HG03025 (cell line): ENCODE results near the gene C1D.
"Not testable (repeated sequence)": the region's sequence is repeated elsewhere in the genome, so short reads cannot be mapped to it uniquely, and the experiment has no call there.

Experiments used
- ATAC-seq: cut with Tn5 transposase; IDR thresholded peaks from one replicate; pipeline ENCODE4 v1.9.1; 2021; ENCODE audit warnings: mild to moderate bottlenecking, moderate library complexity; ENCODE audit not compliant: unreplicated experiment, low FRiP score

Gene C1D, protein sequence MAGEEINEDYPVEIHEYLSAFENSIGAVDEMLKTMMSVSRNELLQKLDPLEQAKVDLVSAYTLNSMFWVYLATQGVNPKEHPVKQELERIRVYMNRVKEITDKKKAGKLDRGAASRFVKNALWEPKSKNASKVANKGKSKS

DNA sequence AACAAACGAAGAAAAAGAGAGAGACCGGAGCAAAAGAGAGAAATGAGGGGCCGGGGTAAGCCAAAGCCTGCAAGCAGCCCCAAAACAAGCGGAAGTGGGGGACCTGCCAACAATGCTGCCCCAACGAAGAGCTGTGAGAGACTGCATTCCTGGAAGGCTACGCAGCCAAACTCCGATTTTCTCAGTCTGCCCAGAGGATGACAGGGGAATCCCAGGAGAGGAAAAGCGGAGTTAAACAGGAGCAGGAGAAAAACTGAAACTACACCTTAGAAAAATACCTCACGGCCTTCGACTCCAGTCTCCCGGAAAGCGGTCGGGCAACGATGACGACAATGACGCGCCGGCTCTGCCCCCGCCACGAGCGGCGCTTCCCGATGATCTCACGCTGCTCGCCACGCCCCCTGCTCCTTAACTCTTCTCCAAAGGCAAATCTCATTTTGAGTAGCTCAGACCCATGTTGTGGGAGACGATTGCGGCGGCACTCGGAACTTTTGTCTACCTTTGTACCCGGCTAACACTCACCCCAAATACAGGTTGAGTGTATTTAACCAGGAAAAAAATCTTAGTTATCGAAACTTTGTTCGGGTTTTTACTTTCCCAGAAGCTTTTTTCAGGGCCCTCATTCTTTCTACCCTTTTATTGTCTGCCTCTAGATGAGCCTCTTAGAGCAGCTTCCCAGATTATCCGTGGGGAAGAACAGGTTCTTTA, at the start of gene C1D:
C1D (minus strand) TSS at position 325 of the 708 bp plus-strand sequence. CDS start 15,694 bp downstream, outside the sequence.
- ATAC-seq = peak; percentile 93

DNA sequence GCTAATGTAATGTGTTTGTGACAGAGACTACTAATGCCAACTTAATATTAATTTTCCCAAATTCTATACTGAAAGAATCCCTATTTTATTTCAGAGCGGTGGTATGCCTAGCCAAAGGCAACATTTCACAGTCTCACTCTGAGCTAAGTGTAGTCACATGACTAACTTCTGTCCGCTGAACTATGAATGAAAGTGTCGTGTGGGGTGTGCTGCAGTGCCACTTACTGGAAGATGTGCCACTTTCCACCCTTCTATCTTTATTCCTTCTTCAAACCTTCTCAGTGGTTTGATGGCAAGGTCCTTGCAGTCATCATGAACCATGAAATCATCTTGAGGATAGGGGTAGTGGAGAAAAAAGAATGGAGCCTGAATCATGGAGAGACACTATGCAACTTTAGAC, 47.3 kb upstream of the C1D start:
- ATAC-seq = no peak

DNA sequence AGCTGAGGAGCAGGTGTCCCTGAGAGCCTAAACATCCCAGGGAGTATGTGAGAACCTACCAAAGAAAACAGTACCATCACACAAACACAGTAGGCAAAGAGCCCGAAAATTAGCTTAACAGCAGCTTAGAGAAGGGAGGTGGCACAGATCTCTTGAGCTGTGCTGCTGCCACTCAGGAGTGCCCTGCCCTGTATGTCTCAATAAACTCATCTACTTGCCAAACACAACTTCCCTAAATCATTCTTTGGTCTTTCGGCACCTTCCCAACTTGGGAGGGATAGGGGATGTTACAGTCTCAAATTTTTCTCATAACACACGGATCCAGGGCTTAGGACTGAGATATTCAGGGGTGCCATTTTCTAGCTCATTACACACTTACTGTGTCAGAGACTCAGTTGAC, 45.3 kb upstream of the C1D start:
- ATAC-seq = no peak

DNA sequence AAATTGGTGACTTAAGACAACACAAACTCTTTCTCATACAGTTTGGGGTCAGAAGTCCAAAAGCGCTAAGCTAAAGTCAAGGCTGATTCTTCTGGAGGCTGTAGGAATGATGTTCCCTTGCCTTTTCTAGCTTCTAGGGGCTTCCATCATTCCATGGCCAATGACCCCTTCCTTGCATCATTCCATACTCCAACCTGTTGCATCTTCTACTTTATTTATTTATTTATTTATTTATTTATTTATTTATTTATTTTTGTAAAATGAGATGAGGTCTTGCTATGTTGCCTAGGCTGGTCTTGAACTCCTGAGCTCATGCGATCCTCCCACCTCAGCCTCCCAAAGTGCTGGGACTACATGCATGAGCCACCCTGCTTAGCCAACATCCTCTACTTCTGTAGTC, 44.7 kb upstream of the C1D start:
- ATAC-seq = no peak

DNA sequence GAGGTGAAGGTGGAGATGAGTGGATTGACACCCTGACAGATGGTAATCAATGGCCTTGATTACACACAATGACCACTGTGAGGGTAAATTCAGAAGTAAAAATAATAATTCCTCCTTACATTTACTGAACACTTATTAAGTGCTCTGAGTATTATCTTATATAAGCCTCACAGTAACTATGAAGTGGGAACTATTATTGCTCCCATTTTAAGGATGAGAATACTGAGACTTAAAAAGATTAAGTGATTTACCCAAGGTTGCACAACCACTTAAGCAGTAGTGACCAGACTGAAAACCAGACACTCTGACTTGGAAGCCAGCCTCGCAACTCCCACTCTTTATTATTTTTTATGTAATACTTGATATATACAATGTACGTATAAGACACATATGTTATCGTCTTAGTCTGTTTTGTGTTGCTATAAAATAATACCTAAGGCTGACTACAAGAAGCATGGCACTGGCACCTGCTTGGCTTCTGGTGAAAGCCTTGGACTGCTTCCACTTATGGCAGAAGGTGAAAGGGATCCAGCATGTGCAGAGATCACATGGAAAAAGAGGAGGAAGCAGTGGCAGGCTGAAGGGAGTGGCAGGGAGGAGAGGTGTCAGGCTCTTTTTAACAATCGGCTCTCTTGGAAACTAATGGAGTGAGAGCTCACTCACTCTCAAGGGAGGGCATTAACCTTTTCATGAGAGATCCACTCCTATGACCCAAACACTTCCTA, 41.5 kb upstream of the C1D start:
- no peak for ATAC-seq

DNA sequence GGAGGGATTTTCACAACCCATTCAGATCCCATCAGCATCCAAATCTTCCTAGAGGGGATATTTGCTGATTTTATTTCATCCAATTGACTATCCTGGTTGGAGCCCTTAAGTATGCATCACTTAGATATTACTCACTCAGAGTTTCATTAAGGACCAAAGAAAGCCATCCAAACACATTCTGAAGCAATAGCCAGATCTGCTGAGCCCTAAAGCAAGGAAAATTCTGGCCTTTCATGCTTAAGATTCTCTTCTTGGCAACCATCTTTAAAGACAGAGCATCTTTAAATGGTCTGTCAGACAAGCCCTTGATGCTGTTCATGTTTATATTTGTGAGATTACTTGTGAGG, 40.9 kb upstream of the C1D start:
- no peak for ATAC-seq

DNA sequence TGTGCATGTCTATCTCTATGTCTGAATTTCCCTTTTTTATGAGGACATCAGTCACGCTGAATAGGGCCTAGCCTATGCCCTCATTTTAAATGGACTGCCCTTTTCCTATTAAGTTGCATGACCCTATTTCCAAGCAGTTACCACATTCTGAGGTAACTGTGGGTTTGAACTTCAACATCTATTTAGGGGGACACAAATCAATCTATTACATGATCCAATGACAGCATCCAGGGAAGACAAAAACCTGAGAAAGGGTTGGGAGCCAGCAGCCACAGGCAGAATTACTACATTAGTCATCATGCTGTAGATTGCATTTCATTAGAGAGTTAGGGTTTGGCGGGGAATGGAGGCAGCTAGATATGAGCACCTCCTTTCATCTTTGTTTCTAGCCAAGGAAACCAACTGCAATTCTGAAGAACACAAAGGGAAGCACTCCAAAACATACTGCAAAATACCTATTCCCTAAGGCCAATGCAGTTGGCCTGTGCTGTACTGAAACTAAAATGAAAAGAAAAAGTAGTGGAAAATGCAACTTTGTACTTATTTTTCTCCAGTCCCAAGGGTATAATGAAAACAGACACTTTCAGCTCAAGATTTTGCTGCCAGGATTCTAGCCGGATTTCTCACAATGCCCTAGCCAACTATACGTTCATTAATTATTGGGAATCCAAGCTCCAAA, 40.4 kb upstream of the C1D start:
- ATAC-seq = no peak

DNA sequence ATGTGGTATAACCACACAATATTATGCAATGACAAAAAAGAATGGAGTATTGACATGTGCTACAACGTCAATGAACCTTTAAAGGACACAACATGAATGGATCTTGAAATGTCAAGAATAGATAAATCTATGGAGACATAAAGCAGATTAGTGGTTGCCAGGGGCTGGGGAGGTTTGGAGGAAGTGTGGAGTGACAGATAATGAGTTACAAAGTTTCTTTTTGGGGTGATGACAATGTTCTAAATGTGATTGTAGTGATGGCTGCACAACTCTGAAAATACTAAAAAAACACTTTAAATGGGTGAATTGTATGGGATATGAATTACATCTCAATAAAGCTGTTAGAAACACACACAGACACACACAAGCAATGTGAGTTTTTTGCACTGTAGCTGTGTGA, 37.4 kb upstream of the C1D start:
- no peak for ATAC-seq

DNA sequence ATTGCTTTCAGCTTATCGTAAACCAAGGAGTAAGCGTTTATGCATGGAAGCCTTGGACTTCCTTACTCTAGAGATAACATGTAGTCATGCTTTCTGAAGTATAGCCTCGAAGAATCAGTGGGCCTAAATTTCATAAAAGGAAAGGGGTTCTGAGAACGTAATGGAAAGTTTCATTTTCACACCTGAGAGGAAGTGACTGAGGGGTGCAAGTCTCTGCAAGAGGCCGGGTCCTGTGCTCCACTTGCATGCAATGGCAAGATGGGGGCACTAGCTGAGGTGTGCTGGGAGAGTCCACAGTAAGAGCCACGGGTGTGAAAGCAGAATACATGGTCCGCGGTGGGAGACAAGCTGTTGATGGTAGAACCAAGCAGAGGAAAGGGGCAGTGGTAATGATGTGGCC, 36.5 kb upstream of the C1D start:
- ATAC-seq = no peak

DNA sequence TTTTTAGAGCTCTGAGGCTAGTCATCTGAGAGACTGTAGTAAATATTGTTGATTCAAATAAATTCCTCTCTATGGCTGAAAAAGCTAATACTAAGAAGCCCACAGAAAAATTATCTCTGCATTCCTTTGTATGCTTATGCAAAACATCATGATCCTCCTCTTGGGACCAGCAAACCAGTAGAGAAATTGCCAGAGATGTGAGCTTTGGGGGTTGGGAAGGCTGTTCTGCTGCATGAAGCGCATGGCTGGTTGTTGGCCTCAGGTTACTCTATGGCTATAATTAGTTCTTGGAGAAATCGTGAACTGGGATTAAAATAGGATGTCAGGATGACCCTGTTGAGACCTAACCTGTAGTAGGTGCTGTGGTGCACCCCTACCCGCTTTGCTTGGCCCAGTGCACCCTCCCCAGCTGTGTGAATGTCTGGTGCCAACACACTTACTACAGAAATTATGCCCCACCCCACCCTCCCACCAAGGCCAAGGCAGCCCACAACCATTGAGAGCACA, 35.5 kb upstream of the C1D start:
- no peak for ATAC-seq

DNA sequence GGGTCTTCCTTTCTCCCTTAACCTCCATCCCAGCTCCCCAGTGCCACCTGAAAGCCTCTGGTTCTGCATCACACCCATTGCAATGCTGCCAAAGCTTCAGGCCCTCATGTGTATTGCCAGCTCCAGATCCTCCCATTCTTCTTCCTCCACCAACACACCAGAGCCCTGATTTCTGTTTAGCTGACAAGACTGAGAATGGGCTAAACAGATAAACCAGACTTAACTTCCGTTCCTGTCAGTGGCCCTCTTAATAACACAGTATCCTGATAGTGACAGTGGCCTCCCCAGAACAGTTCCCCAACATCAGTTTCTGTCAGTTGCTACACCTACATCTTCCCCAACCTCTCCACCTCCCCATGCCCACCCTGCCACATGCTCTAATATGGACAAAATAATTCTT, 31.3 kb upstream of the C1D start:
- ATAC-seq = no peak

DNA sequence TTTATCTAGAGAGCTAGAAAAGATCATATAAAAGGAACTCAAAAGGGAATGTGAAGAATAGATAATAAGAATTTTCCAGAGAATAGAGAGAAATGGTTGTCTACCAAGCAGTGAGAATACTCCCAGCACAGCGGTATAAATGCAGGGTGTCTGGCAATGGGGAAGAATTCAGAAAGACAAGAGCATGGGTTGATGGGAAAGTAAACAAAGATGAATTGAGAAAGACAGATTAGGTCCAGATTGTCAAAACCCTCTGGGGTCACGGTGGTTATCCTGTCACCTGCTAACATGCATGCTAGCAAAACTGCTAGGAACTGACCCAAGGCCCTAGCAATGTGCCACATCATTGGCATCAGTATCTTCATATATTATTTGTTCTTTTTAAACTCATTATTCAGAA, 30.8 kb upstream of the C1D start:
- ATAC-seq = no peak

DNA sequence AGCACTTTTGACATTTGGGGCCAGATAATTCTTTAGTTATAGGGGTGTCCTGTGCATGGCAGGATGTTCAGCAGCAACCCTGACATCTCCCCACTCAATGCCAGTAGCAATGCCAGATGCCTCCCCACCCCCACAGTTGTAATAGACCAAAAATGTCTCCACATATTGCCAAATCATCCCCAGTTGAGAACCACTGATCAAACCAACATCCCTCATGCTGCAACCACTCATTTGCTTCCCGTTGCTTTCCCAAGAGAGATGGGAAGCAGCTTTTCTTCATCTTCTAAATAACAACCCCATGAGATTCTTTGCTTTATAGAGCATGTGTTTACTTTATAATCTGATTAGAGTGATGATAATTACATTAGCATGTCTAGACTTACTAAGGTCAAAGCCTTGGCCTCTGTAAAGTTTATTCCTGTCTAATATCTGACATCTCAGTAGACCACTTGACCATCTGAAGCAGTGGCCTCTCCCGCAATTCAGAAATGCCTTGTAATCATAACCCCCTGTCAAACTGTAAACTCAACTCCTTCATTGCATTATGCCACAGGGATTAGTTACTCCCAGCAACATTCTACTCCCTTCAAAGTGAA, 28.7 kb upstream of the C1D start:
- ATAC-seq = no peak

DNA sequence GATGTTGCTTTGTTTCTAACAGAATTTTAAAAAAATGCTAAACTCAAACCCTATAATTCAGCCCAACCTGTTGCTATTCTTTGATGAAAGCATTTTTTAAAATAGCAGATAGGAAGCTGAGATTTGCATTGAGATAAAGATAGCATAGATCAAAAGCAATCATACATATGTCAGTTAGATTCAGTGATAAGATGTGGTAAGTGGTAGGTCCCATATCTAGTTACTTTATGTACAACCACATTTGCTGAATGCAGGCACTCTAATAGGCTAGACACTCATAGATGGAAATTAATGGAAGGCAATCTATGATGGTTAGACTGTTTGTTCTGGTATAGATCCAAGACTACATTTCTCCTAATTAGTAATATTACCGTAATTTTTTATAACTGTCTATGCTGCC, 27.2 kb upstream of the C1D start:
- ATAC-seq = no peak

DNA sequence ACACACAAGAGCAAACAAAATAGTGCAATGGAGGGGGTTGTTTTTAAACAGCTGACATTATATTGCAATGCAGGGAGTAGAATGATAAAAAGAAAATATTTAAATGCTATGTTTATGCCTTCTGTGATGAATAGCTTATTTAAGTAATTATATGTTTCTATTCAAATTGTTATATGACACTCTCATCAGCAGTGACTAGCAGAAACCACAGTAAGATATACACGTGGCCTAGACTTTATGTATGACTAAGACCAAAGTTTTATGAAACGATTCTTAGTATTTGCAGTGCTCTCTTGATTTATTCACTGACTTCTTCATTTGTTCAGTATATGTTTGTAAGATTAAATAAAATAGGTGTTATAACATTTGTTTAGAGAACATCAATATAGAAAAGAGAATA, 26.1 kb upstream of the C1D start:
- no peak for ATAC-seq

DNA sequence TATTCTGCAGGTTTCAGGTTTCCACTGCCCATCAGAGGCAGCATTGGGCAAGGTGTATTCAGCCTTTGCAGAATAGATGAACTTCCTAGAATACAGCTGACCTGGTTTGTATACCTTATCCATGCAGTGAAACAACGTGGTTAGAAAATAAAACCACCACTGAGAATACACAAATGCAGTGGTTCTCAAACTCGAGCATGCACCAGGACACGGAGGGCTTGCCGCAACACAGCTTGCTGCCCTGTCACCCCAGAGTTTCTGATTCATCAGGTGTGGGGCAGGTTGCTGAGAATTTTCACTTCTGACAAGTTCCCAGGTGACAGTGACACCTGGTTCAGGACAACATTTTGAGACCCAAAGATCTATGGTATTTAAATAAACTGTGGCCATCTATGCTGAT, 23.4 kb upstream of the C1D start:
- ATAC-seq = no peak

DNA sequence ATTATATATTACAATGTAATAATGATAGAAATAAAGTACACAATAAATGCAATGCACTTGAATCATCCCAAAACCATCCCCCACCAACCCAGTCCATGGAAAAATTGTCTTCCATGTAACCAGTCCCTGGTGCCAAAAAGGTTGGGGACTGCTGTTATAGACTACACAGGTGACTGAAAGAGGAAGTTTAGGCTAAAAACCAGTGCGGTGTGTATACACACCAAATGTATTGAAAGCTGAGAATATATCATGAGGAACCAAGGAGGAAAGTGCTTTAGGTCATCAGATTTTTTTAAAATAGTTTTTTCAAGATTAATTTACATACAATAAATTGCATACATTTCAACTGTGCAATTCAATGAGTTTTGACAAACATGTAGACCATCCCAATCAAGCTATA, 20.5 kb upstream of the C1D start:
- no peak for ATAC-seq

DNA sequence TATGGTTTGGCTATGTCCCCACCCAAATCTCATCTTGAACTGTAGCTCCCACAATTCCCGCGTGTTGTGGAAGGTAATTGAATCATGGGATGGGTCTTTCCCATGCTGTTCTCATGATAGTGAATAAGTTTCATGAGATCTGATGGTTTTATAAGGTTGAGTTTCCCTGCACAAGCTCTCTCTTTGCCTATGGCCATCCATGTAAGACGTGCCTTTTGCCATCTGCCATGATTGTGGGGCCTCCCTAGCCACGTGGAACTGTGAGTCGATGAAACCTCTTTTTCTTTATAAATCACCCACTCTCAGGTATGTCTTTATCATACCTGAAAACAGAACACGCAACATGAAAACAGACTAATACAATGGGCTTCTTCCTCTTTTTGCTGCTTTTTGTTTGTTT, 11.2 kb upstream of the C1D start:
- no peak for ATAC-seq

DNA sequence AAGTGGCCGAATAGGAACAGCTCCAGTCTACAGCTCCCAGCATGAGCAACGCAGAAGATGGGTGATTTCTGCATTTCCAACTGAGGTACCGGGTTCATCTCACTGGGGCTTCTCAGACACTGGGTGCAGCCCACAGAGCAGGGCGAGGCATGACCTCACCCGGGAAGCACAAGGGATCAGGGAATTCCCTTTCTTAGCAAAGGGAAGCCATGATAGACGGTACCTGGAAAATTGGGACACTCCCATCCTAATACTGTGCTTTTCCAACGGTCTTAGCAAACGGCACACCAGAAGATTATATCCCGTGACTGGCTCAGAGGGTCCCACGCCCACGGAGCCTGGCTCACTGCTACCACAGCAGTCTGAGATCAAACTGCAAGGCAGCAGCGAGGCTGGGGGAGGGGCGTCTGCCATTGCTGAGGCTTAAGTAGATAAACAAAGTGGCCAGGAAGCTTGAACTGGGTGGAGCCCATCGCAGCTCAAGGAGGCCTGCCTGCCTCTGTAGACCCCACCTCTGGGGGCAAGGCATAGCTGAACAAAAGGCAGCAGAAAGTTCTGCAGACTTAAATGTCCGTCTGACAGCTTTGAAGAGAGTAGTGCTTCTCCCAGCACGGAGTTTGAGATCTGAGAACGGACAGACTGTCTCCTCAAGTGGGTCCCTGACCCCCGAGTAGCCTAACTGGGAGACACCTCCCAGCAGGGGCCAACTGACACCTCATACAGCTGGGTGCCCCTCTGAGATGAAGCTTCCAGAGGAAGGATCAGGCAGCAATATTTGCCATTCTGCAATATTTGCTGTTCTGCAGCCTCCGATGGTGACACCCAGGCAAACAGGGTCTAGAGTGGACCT, 1.2 kb upstream of the C1D start:
- ATAC-seq = not testable (repeated sequence)

DNA sequence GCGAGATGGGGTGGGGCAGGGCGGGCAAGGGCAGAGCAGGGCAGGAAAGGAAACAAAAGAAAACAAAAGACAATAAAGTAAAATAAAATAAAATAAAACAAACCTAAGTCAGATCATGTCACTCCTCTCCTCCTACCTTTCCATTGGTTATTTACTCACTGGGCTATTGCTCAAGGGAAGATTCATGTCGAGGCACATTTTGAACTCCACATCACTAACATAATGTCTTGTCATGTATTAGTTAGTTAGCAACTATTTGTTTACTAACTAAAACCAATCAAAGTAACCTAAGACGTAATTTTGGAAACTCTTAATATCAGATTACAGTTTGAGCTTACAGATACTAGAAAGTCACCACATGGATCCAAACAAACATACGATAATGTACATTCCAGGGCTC, 2.2 kb downstream of the C1D start:
- no peak for ATAC-seq
